Psoas muscle (tissue), 8 donors: ENCODE data around the gene CYBA. TPM values are rescaled to one million over a fixed set of nuclear protein-coding genes. Genes with fewer than 3 reads are reported as not detected.

ENCODE experiments used
- ATAC-seq, 4 donors: fragments of 200-7000 bp; cut with Tn5 transposase; one replicate each; pipeline ENCODE4 v1.9.1; 2020; ENCODE audit warnings: moderate library complexity in 3 of 4, mild to moderate bottlenecking in 2 of 4
- DNase-seq, 2 donors: peaks; one replicate each; pipeline ENCODE4 v3.0.0-alpha.2; 2020
- H3K27ac ChIP-seq: fragments of 200-600 bp; one replicate; pipeline ENCODE4 v1.8.0; 2022
- H3K27me3 ChIP-seq, 3 donors: fragments of 200-600 bp in 1 of 3; one replicate each; pipeline versions ENCODE4 v1.6.1 to v1.8.0; 2013 to 2022; ENCODE audit warnings: low read length in 2 of 3, mild to moderate bottlenecking in 2 of 3, moderate library complexity in 1 of 3; ENCODE audit not compliant: insufficient read depth in 3 of 3
- H3K36me3 ChIP-seq, 2 donors: fragments of 200-600 bp in 1 of 2; one replicate each; pipeline versions ENCODE4 v1.6.1 to v1.8.0; 2013 to 2022; ENCODE audit warnings: low read depth in 1 of 2, mild to moderate bottlenecking in 1 of 2, moderate library complexity in 1 of 2; ENCODE audit not compliant: insufficient read depth in 1 of 2
- H3K4me1 ChIP-seq: fragments of 200-600 bp; one replicate; pipeline ENCODE4 v1.8.0; 2022
- H3K4me3 ChIP-seq: fragments of 200-600 bp; one replicate; pipeline ENCODE4 v1.8.0; 2022; ENCODE audit warnings: mild to moderate bottlenecking
- H3K9me3 ChIP-seq: fragments of 200-600 bp; one replicate; pipeline ENCODE4 v1.8.0; 2022
- CTCF ChIP-seq: fragments of 200-600 bp; IDR thresholded peaks from one replicate; pipeline ENCODE4 v1.8.0; 2022; ENCODE audit warnings: antibody characterized with exemption
- whole genome bisulfite sequencing, 3 donors: extraction: QIAGEN DNeasy Blood & Tissue Kit; methylation state at CpG; one replicate each; pipeline versions ENCODE4 v1.1.6 to v1.1.7; 2013; 5-methylcytosine and 5-hydroxymethylcytosine counted together
- intact Hi-C, 2 donors: fragments of 100-400 bp; cut with DNase I; formaldehyde crosslinking; loops; one replicate each; pipeline versions ENCODE4 v1.11.0 to v1.14.2; 2022
- polyA plus RNA-seq, 3 donors: library from polyadenylated mRNA; stranded (reverse); fragments of 200-250 nt; gene quantifications; one replicate each; pipeline ENCODE4 v1.2.3, GENCODE V29; 2013
- total RNA-seq, 4 donors: library from RNA; stranded (reverse); fragmentation: NEBNext Ultra II Directional in 2 of 4; extraction: Animal tissue kit (Norgen Biotek cat#: 25700) in 2 of 4; gene quantifications; one replicate each; pipeline versions ENCODE4 v1.2.1 to v1.2.4, GENCODE V29; 2021 to 2023
- donor health status: healthy with polysubstance abuse.
- donor health status: DM: no; HTN: no; CAD: no; lungs with moderate emphysema.
- donor health status: Bipolar disorder and iron deficiency.
- donor health status: healthy.
- donor health status: DM: yes; HTN: yes; CAD: no.
- donor health status: DM: no; HTN: no; CAD: no.
- donor health status: DM: no; HTN: no; CAD: no.
- donor health status: DM: yes; HTN: yes; CAD: no.

Gene CYBA
- total and polyA plus RNA-seq, 7 donors, result 9.1 to 28.0 (median 19.4) TPM

GRCh38 chr16:88635671-88636319 lies 15.1 kb downstream of the CYBA start:
- Histone ChIP-seq H3K4me1 (no peaks in the 10 kb centered on the region), H3K36me3 (peaks cover 0 to 26% of the 10 kb centered on the region in 2 donors), H3K9me3 (no peaks in the 10 kb centered on the region), H3K27me3 (peaks cover 0 to 32% (median 16%) of the 10 kb centered on the region in 3 donors), H3K27ac (no peak overlapping the region), H3K4me3 (no peak overlapping the region)
- 90 to 92% (median 90%) methylated on average over 17 of the region's 17 CpGs for WGBS, 3 donors
- intact Hi-C loops, result no loop called here
- no peak for ATAC-seq
- no peak for TF ChIP-seq CTCF
- no peak for DNase-seq

- 55 to 66% (median 66%) methylated on average over 26 to 28 of the region's 28 CpGs for WGBS, 3 donors
- intact Hi-C loops, result no loop called here
- no peak for TF ChIP-seq CTCF
- H3K9me3 ChIP-seq, result no peaks in the 10 kb centered on the region
- peaks cover 0 to 25% (median 13%) of the 10 kb centered on the region in 3 donors for H3K27me3 ChIP-seq
- DNase-seq (no peak), ATAC-seq (no peak)
- H3K4me1 ChIP-seq, result no peaks in the 10 kb centered on the region
- H3K4me3 ChIP-seq, result peak overlapping the region; percentile 56
- H3K27ac ChIP-seq, result no peak overlapping the region
- H3K36me3 ChIP-seq, result peaks cover 2 to 33% of the 10 kb centered on the region in 2 donors
Observed at GRCh38 chr16:88634994-88635670, 15.7 kb downstream of the CYBA start.

GRCh38 chr16:88634141-88634993 lies 16.5 kb downstream of the CYBA start:
- TF ChIP-seq CTCF, result no peak

GRCh38 chr16:88633684-88634140 lies 17.1 kb downstream of the CYBA start:
- Histone ChIP-seq H3K27me3 (peaks cover 0 to 11% (median 6%) of the 10 kb centered on the region in 3 donors), H3K36me3 (peaks cover 5 to 46% of the 10 kb centered on the region in 2 donors), H3K4me1 (no peaks in the 10 kb centered on the region), H3K27ac (no peak overlapping the region), H3K9me3 (no peaks in the 10 kb centered on the region), H3K4me3 (peak overlapping the region; percentile 56)
- DNase-seq (no peak), ATAC-seq (peak; percentile 24 to 26 (median 26))
- 50 to 72% (median 67%) methylated on average over 22 to 23 of the region's 23 CpGs for WGBS, 3 donors
- intact Hi-C loops, result no loop called here
- no peak for TF ChIP-seq CTCF

More at GRCh38 chr16:88634141-88634993, 16.5 kb downstream of the CYBA start:
- H3K4me1 ChIP-seq, result no peaks in the 10 kb centered on the region
- peak in 3 of 4 donors; percentile 6 to 31 (median 12) for ATAC-seq
- intact Hi-C loops, result no loop called here
- H3K4me3 ChIP-seq, result peak overlapping the region; percentile 56
- H3K27ac ChIP-seq, result no peak overlapping the region
- H3K27me3 ChIP-seq, result peaks cover 0 to 17% (median 12%) of the 10 kb centered on the region in 3 donors
- DNase-seq, result peak in 1 of 2 donors; percentile 58
- WGBS, 3 donors, result 34 to 47% (median 47%) methylated on average over 64 to 82 of the region's 82 CpGs
- no peaks in the 10 kb centered on the region for H3K9me3 ChIP-seq
- H3K36me3 ChIP-seq, result peaks cover 5 to 40% of the 10 kb centered on the region in 2 donors
